ENCODE data around the gene TNFRSF1B.

GRCh38 chr1:12188657-12189327 lies 22.0 kb downstream of the TNFRSF1B start:
- TF ChIP-seq CTCF (conservative IDR thresholded peaks at IDR 0.05 in 1 of 2, IDR thresholded peaks at IDR 0.05 in 1 of 2; ENCODE audit: extremely low read depth in 1 of 2, insufficient read depth in 1 of 2, low read depth in 1 of 2, low read length in 2 of 2) (no peak), EZH2 (IDR thresholded peaks at IDR 0.05; ENCODE audit: borderline replicate concordance, low read length) (no peak)
